GM18520 (cell line): ENCODE measurements around the gene RRP9.

Experiments used
- ATAC-seq: cut with Tn5 transposase; IDR thresholded peaks from one replicate; pipeline ENCODE4 v1.9.1; 2021; ENCODE audit not compliant: unreplicated experiment

Gene RRP9

GRCh38 chr3:51955893-51956770 lies 14.4 kb upstream of the RRP9 start:
- ATAC-seq = no peak

GRCh38 chr3:51955175-51955892 lies 13.6 kb upstream of the RRP9 start, which contains the start of gene GPR62:
TSS of gene GPR62 (plus strand) at chr3:51955381. CDS start at chr3:51955653, 272 bp downstream.
- ATAC-seq = no peak

GRCh38 chr3:51954713-51955112 lies 13.0 kb upstream of the RRP9 start:
- no peak for ATAC-seq

GRCh38 chr3:51954105-51954504 lies 12.4 kb upstream of the RRP9 start:
- no peak for ATAC-seq

GRCh38 chr3:51953445-51953844 lies 11.7 kb upstream of the RRP9 start:
- no peak for ATAC-seq

GRCh38 chr3:51950899-51951298 lies 9.2 kb upstream of the RRP9 start:
- ATAC-seq = no peak

GRCh38 chr3:51949121-51949520 lies 7.4 kb upstream of the RRP9 start:
- no peak for ATAC-seq

- ATAC-seq = no peak
These were observed 6.4 kb upstream of the RRP9 start for GRCh38 chr3:51948016-51948580.

GRCh38 chr3:51947215-51947900 lies 5.7 kb upstream of the RRP9 start:
- ATAC-seq = no peak

GRCh38 chr3:51946796-51947195 lies 5.1 kb upstream of the RRP9 start:
- no peak for ATAC-seq

- ATAC-seq = no peak
These were observed 4.4 kb upstream of the RRP9 start for GRCh38 chr3:51945926-51946705.

- no peak for ATAC-seq
These were observed 3.5 kb upstream of the RRP9 start for GRCh38 chr3:51945031-51945840.

GRCh38 chr3:51944451-51945021 lies 2.8 kb upstream of the RRP9 start:
- no peak for ATAC-seq

GRCh38 chr3:51943451-51944391 lies 2.0 kb upstream of the RRP9 start:
- ATAC-seq = no peak

- ATAC-seq = no peak
These were observed 1.1 kb upstream of the RRP9 start for GRCh38 chr3:51942603-51943450.

GRCh38 chr3:51941463-51941797 lies 274 bp downstream of the RRP9 start:
- no peak for ATAC-seq

GRCh38 chr3:51940648-51941462 lies 849 bp downstream of the RRP9 start:
- no peak for ATAC-seq
